Esophagus squamous epithelium (tissue), 4 donors: Measurements from ENCODE around the gene F2RL3.
"Not testable (repeated sequence)": the region's sequence is repeated elsewhere in the genome, so short reads cannot be mapped to it uniquely, and the experiment has no call there.

Experiments used
- POLR2A ChIP-seq, 4 donors: fragments of 450-650 bp; IDR thresholded peaks; one replicate each; pipeline ENCODE4 v1.6.1; 2017; ENCODE audit warnings: antibody characterized with exemption in 4 of 4, mild to moderate bottlenecking in 4 of 4, moderate library complexity in 3 of 4
- TF ChIP-seq, protein P1 (sequence below), 6 experiments: fragments of 450-650 bp in 4 of 6; fragments of 200-600 bp in 2 of 6; sonication (generic) in 2 of 6; IDR thresholded peaks; one replicate each; pipeline ENCODE4 v1.5.1; 2016 to 2019; ENCODE audit warnings: antibody characterized with exemption in 6 of 6, mild to moderate bottlenecking in 4 of 6, moderate library complexity in 4 of 6

DNA sequence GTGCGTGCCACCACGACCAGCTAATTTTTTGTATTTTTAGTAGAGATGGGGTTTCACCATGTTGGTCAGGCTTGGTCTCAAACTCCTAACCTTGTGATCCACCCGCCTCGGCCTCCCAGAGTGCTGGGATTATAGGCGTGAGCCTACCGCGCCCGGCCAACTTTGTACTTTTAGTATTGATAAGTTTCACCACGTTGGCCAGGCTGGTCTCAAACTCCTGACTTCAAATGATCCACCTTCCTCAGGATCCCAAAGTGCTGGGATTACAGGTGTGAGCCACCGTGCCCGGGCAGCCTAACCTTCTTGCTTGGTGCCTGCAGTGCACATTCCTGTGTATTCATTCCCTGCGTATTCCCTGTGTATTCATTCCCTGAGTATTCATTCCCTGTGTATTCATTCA lies 49.0 kb downstream of the F2RL3 start:
- TF ChIP-seq, protein P1, sequence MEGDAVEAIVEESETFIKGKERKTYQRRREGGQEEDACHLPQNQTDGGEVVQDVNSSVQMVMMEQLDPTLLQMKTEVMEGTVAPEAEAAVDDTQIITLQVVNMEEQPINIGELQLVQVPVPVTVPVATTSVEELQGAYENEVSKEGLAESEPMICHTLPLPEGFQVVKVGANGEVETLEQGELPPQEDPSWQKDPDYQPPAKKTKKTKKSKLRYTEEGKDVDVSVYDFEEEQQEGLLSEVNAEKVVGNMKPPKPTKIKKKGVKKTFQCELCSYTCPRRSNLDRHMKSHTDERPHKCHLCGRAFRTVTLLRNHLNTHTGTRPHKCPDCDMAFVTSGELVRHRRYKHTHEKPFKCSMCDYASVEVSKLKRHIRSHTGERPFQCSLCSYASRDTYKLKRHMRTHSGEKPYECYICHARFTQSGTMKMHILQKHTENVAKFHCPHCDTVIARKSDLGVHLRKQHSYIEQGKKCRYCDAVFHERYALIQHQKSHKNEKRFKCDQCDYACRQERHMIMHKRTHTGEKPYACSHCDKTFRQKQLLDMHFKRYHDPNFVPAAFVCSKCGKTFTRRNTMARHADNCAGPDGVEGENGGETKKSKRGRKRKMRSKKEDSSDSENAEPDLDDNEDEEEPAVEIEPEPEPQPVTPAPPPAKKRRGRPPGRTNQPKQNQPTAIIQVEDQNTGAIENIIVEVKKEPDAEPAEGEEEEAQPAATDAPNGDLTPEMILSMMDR (IDR thresholded peaks at IDR 0.05): not testable (repeated sequence)
- not testable (repeated sequence) for TF ChIP-seq POLR2A (IDR thresholded peaks at IDR 0.05)
